ENCODE data around the gene GRIN2B.

GRIN2B gene

DNA sequence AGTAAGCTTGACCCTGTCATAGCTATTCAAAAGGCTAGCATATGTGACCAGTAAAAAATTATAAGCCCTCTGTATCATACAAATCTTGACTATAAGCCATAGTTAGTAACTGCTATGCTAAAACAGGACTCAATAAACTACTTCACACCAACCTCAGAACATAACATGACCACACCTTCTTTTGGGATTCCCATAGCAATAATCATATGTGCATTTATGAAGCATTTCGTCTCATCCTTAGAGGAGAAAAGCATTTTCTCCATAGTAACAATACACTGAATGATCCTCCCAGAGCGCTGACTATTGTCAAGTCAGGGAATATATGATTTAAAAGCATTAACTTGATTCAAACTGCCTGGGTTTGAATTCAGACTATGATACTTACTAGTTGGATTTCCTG, 46.2 kb downstream of the GRIN2B start:
- Histone ChIP-seq H3K9ac (ENCODE audit: low read depth, low read length) (no peak overlapping the region), H3K4me2 (ENCODE audit: insufficient read depth, low read length) (no peak overlapping the region)
- ATAC-seq (ENCODE audit: insufficient read depth, low read depth) = no peak

More for the DNA sequence above, 46.2 kb downstream of the GRIN2B start:
- H3K9me3 ChIP-seq (ENCODE audit: insufficient read depth, low read length, severe bottlenecking) = peaks cover 8% of the 10 kb centered on the region
- H3K27ac ChIP-seq (ENCODE audit: low read length) = no peak overlapping the region
- H4K20me1 ChIP-seq (ENCODE audit: insufficient read depth, low read length) = no peaks in the 10 kb centered on the region
- TF ChIP-seq, protein P1, sequence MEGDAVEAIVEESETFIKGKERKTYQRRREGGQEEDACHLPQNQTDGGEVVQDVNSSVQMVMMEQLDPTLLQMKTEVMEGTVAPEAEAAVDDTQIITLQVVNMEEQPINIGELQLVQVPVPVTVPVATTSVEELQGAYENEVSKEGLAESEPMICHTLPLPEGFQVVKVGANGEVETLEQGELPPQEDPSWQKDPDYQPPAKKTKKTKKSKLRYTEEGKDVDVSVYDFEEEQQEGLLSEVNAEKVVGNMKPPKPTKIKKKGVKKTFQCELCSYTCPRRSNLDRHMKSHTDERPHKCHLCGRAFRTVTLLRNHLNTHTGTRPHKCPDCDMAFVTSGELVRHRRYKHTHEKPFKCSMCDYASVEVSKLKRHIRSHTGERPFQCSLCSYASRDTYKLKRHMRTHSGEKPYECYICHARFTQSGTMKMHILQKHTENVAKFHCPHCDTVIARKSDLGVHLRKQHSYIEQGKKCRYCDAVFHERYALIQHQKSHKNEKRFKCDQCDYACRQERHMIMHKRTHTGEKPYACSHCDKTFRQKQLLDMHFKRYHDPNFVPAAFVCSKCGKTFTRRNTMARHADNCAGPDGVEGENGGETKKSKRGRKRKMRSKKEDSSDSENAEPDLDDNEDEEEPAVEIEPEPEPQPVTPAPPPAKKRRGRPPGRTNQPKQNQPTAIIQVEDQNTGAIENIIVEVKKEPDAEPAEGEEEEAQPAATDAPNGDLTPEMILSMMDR (IDR thresholded peaks at IDR 0.05; ENCODE audit: borderline replicate concordance, extremely low read depth, low read length, poor library complexity, severe bottlenecking) = no peak
- no peak for TF ChIP-seq EZH2 (IDR thresholded peaks at IDR 0.05; ENCODE audit: borderline replicate concordance, low read depth, low read length, severe bottlenecking)
- H3K4me3 ChIP-seq (ENCODE audit: low read depth in 1 of 2, low read length in 2 of 2) = no peak overlapping the region
- no peaks in the 10 kb centered on the region for H3K36me3 ChIP-seq (ENCODE audit: insufficient read depth, low read length)
- no peak overlapping the region for H2AFZ ChIP-seq (ENCODE audit: low read depth, low read length)
- no peaks in the 10 kb centered on the region for H3K4me1 ChIP-seq (ENCODE audit: insufficient read depth, low read length)
- DNase-seq = no peak
- no peaks in the 10 kb centered on the region for H3K27me3 ChIP-seq (ENCODE audit: insufficient read depth, low read length, poor library complexity)
- H3K79me2 ChIP-seq (ENCODE audit: insufficient read depth, low read length) = no peaks in the 10 kb centered on the region
